SK-N-SH treated with all-trans-retinoic acid at 6 μM for 48 hours (cell line): ENCODE data around the gene EEFSEC.

ENCODE experiments used
- BACH2 ChIP-seq: fragments of 250-450 bp; sonication (Bioruptor Pico); IDR thresholded peaks from 2 replicates; pipeline ENCODE4 v1.9.0; 2021; ENCODE audit warnings: mild to moderate bottlenecking, borderline replicate concordance
- CREB5 ChIP-seq: fragments of 250-450 bp; sonication (Bioruptor Pico); IDR thresholded peaks from 2 replicates; pipeline ENCODE4 v1.5.1; 2020; ENCODE audit warnings: low read depth, mild to moderate bottlenecking, moderate library complexity
- ESRRG ChIP-seq: fragments of 250-450 bp; sonication (Bioruptor Pico); IDR thresholded peaks from 2 replicates; pipeline ENCODE4 v1.6.1; 2021; ENCODE audit warnings: mild to moderate bottlenecking
- GLIS3 ChIP-seq: fragments of 250-450 bp; sonication (Bioruptor Pico); IDR thresholded peaks from 2 replicates; pipeline ENCODE4 v1.5.0; 2020; ENCODE audit warnings: mild to moderate bottlenecking, moderate library complexity
- ISL1 ChIP-seq: fragments of 250-450 bp; sonication (Bioruptor Pico); IDR thresholded peaks from 2 replicates; pipeline ENCODE4 v2.1.2; 2022; ENCODE audit warnings: mild to moderate bottlenecking, moderate library complexity
- PATZ1 ChIP-seq: fragments of 250-450 bp; sonication (Bioruptor Pico); IDR thresholded peaks from 2 replicates; pipeline ENCODE4 v1.8.0; 2020; ENCODE audit warnings: mild to moderate bottlenecking, moderate library complexity, borderline replicate concordance
- PPARA ChIP-seq: fragments of 250-450 bp; sonication (Bioruptor Pico); IDR thresholded peaks from 2 replicates; pipeline ENCODE4 v1.5.0; 2020; ENCODE audit warnings: mild to moderate bottlenecking, borderline replicate concordance
- RARB ChIP-seq: fragments of 250-450 bp; sonication (Bioruptor Pico); IDR thresholded peaks from 2 replicates; pipeline ENCODE4 v1.8.0; 2021; ENCODE audit warnings: mild to moderate bottlenecking, moderate library complexity
- TCF4 ChIP-seq: fragments of 250-450 bp; sonication (Bioruptor Pico); IDR thresholded peaks from 2 replicates; pipeline ENCODE4 v1.8.0; 2021; ENCODE audit warnings: mild to moderate bottlenecking, moderate library complexity, borderline replicate concordance
- ZFP3 ChIP-seq: fragments of 250-450 bp; sonication (Bioruptor Pico); IDR thresholded peaks from 2 replicates; pipeline ENCODE4 v1.5.0; 2020; ENCODE audit warnings: mild to moderate bottlenecking, moderate library complexity
- ZFP30 ChIP-seq: fragments of 450-650 bp; formaldehyde crosslinking; IDR thresholded peaks from 2 replicates; pipeline ENCODE4 v1.5.0; 2022; ENCODE audit warnings: mild to moderate bottlenecking, moderate library complexity
- ZNF8 ChIP-seq: fragments of 450-650 bp; formaldehyde crosslinking; IDR thresholded peaks from 2 replicates; pipeline ENCODE4 v1.5.0; 2020; ENCODE audit warnings: mild to moderate bottlenecking, moderate library complexity
- TF ChIP-seq, protein P1 (sequence below): fragments of 250-450 bp; sonication (Bioruptor Pico); IDR thresholded peaks from 2 replicates; pipeline ENCODE4 v1.5.1; 2021; ENCODE audit warnings: mild to moderate bottlenecking, moderate library complexity

DNA sequence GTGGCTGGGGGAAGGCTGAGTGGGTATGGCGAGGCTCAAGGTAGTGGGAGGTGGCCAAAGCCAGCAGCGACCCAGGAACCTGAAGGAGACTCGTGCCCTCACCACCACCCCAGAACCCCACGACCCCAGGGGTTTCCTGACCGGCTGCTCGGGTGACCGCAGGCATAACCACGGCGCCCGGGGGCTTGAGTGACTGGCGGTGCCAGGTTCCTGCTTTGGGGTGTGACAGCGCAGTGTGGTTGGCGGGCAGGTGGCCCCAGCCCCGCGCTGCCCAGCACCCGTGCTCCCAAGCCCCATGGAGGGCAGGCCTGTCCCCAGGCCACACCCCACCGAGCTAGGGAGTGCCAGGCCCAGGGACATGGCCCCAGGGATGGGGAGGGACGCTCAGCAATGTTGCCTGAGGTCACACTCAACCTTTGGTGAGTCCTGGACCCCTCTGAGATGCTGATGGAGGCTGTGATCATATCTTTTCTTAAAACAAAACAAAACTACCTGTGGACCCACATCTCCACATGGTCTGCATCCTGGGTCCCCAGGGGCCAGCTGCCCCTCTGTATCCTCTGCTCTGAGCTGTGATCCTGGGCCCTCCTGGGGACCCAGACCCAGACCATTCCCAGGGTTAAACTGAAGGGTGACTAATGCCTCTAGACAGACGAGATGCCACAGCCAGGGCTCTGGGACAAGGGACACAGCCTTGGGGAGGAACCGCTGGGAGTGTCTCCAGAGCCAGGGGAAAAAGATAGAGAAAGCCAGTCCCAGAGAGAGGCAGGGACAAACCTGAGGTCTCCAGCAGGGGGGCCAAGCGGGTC is 300.4 kb downstream of the EEFSEC start:
- TF ChIP-seq CREB5 (no peak), ISL1 (no peak), PPARA (CRISPR knock-in tag) (no peak), ZFP30 (no peak), BACH2 (CRISPR knock-in tag) (no peak), PATZ1 (CRISPR knock-in tag) (no peak), GLIS3 (CRISPR knock-in tag) (no peak), RARB (CRISPR knock-in tag) (no peak), ESRRG (CRISPR knock-in tag) (no peak), ZFP3 (CRISPR knock-in tag) (no peak), TCF4 (no peak), ZNF8 (CRISPR knock-in tag) (no peak)
- TF ChIP-seq, protein P1, sequence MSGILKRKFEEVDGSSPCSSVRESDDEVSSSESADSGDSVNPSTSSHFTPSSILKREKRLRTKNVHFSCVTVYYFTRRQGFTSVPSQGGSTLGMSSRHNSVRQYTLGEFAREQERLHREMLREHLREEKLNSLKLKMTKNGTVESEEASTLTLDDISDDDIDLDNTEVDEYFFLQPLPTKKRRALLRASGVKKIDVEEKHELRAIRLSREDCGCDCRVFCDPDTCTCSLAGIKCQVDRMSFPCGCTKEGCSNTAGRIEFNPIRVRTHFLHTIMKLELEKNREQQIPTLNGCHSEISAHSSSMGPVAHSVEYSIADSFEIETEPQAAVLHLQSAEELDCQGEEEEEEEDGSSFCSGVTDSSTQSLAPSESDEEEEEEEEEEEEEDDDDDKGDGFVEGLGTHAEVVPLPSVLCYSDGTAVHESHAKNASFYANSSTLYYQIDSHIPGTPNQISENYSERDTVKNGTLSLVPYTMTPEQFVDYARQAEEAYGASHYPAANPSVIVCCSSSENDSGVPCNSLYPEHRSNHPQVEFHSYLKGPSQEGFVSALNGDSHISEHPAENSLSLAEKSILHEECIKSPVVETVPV: no peak
